ENCODE data around the gene PMF1.
A peak's percentile ranks its signal among the peaks of the same experiment; 100 is the strongest.

PMF1 gene

GRCh38 chr1:156258859-156259258 is 46.1 kb downstream of the PMF1 start:
- POLR2A ChIA-PET (ENCODE audit: low non-redundant PET) = no interaction called here

GRCh38 chr1:156259805-156260204 is 47.0 kb downstream of the PMF1 start:
- ChIA-PET CTCF (interaction anchor here (0.6 kb wide), 2 partner anchors 99 to 226 kb away, joined by 5 read pairs; no protein-coding TSS in a partner anchor), POLR2A (ENCODE audit: low non-redundant PET) (no interaction called here)
- DNase-seq (ENCODE audit: low spot score) = no peak

More at GRCh38 chr1:156258859-156259258, 46.1 kb downstream of the PMF1 start:
- CTCF ChIA-PET = interaction anchor here (0.7 kb wide), 1 partner anchor 194 kb away, joined by 3 read pairs; no protein-coding TSS in a partner anchor
- TF ChIP-seq CTCF (conservative IDR thresholded peaks at IDR 0.05; ENCODE audit: low read depth) = no peak
- peak; percentile 79 for DNase-seq (ENCODE audit: low spot score)
- H3K27ac ChIP-seq = peak overlapping the region; percentile 97

GRCh38 chr1:156260896-156261295 is 48.1 kb downstream of the PMF1 start:
- no peak for TF ChIP-seq CTCF (conservative IDR thresholded peaks at IDR 0.05; ENCODE audit: low read depth)
- POLR2A ChIA-PET (ENCODE audit: low non-redundant PET) = no interaction called here
- CTCF ChIA-PET = interaction anchor here (0.6 kb wide), 1 partner anchor 44 kb away, joined by 4 read pairs; no protein-coding TSS in a partner anchor

More at GRCh38 chr1:156259805-156260204, 47.0 kb downstream of the PMF1 start:
- H3K27ac ChIP-seq = peak overlapping the region; percentile 97
- TF ChIP-seq CTCF (conservative IDR thresholded peaks at IDR 0.05; ENCODE audit: low read depth) = no peak

GRCh38 chr1:156262461-156263287 is 49.9 kb downstream of the PMF1 start:
- TF ChIP-seq CTCF (conservative IDR thresholded peaks at IDR 0.05; ENCODE audit: low read depth) = no peak
- CTCF ChIA-PET = interaction anchor here (0.6 to 0.8 kb wide), 2 partner anchors 14 to 43 kb away, joined by 3 to 4 read pairs; no protein-coding TSS in a partner anchor
- peak; percentile 92 for DNase-seq (ENCODE audit: low spot score)
- POLR2A ChIA-PET (ENCODE audit: low non-redundant PET) = interaction anchor here (0.7 kb wide), 1 partner anchor 11 kb away, joined by 4 read pairs; no protein-coding TSS in a partner anchor
- peak overlapping the region; percentile 97 for H3K27ac ChIP-seq

More at GRCh38 chr1:156260896-156261295, 48.1 kb downstream of the PMF1 start:
- DNase-seq (ENCODE audit: low spot score) = no peak
- H3K27ac ChIP-seq = peak overlapping the region; percentile 97

- TF ChIP-seq CTCF (conservative IDR thresholded peaks at IDR 0.05; ENCODE audit: low read depth) = no peak
- H3K27ac ChIP-seq = peak overlapping the region; percentile 97
- POLR2A ChIA-PET (ENCODE audit: low non-redundant PET) = no interaction called here
- DNase-seq (ENCODE audit: low spot score) = no peak
- CTCF ChIA-PET = no interaction called here
Observed at GRCh38 chr1:156263288-156263655, 50.5 kb downstream of the PMF1 start.

- no peak for DNase-seq (ENCODE audit: low spot score)
- TF ChIP-seq CTCF (conservative IDR thresholded peaks at IDR 0.05; ENCODE audit: low read depth) = no peak
- ChIA-PET POLR2A (ENCODE audit: low non-redundant PET) (no interaction called here), CTCF (no interaction called here)
- H3K27ac ChIP-seq = peak overlapping the region; percentile 29
Observed at GRCh38 chr1:156266051-156266450, 53.2 kb downstream of the PMF1 start.

Data from RWPE1 (cell line).